BJ (cell line): Measurements from ENCODE around the gene DPP6. TPM values are rescaled to one million over a fixed set of nuclear protein-coding genes. Genes with fewer than 3 reads are reported as not detected.

Experiments used
- CTCF ChIA-PET: fragments of 350-600 bp; formaldehyde crosslinking; extraction: SDS; loops from one replicate; lab custom pipeline; 2021; ENCODE audit warnings: antibody characterized with exemption, inconsistent platforms; lab: Yijun Ruan, JAX
- POLR2A ChIA-PET: fragments of 300-600 bp; sonication (Branson Sonifier 250); formaldehyde crosslinking; extraction: SDS; loops from one replicate; lab custom pipeline; 2021; ENCODE audit warnings: antibody characterized with exemption; lab: Charles Lee
- DNase-seq: peaks from one replicate; pipeline ENCODE4 v3.0.0-alpha.2; 2011; ENCODE audit warnings: low read depth
- H3K27me3 ChIP-seq: 2 replicates; pipeline ENCODE4 v1.6.0; 2011; ENCODE audit warnings: low read length; ENCODE audit not compliant: control insufficient read depth, insufficient read depth
- H3K36me3 ChIP-seq: 2 replicates; pipeline ENCODE4 v1.5.1; 2011; ENCODE audit warnings: low read length; ENCODE audit not compliant: control insufficient read depth, insufficient read depth
- H3K4me3 ChIP-seq: 2 replicates; pipeline ENCODE4 v1.5.1; 2011; ENCODE audit warnings: low read depth, mild to moderate bottlenecking, control low read depth, low read length
- CTCF ChIP-seq: IDR thresholded peaks from 2 replicates; pipeline ENCODE4 v1.5.1; 2011; ENCODE audit warnings: low read depth, mild to moderate bottlenecking, control low read depth, inconsistent platforms, low read length, moderate library complexity; ENCODE audit not compliant: insufficient read depth
- polyA plus RNA-seq: library from polyadenylated mRNA; depleted of rRNA; stranded (reverse); fragments of >200 nt; gene quantifications from 2 replicates; pipeline ENCODE4 v1.2.3, GENCODE V29; 2011

Gene DPP6
- polyA plus RNA-seq, 1 experiment: not detected

DNA sequence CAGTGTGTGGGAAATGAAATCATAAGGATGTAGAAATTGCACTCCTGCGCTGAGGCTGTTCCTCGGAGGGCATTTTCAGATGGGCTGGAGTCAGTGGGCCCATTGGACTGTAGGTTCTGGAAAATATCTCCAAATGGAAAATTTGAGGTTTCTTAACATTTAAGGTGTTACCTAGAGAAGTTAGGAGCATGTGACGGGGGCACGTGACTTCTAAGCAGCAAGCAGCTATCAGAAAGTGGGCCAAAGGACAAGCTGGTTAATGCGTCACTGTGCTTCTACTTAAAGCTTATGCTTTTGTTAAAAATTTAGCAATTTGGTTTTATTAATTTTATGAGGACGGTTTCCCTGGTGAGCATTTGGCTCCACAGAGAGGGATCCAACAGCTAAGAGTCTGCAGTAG is 298.7 kb downstream of the DPP6 start:
- no peak for TF ChIP-seq CTCF
- no peak for DNase-seq
- no peaks in the 10 kb centered on the region for H3K27me3 ChIP-seq
- ChIA-PET POLR2A (no interaction called here), CTCF (no interaction called here)
- no peak overlapping the region for H3K4me3 ChIP-seq
- no peaks in the 10 kb centered on the region for H3K36me3 ChIP-seq

DNA sequence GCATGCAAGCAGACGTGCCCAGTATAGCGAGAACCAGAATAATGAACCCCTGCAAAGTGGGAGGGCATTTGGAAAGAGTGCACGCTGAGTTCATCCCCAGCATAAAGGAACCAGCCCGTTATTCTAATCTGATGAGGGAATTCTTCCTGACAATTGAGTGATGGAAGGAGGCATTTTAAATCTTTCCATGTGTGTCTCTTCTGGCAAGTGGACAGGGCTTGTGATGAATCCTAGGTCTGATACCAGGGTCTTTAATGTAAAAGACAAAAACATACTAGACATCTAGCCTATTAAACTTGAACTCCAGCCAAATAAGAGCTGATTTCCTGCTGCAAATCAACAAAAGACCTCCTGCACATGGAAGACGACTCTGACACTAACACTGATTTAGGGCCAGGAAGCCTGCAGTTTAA is 301.2 kb downstream of the DPP6 start:
- no peaks in the 10 kb centered on the region for H3K27me3 ChIP-seq
- DNase-seq: no peak
- TF ChIP-seq CTCF: no peak
- no peaks in the 10 kb centered on the region for H3K36me3 ChIP-seq
- no peak overlapping the region for H3K4me3 ChIP-seq
- ChIA-PET POLR2A (no interaction called here), CTCF (no interaction called here)

GRCh38 chr7:154364170-154364569 is 312.0 kb downstream of the DPP6 start:
- no peaks in the 10 kb centered on the region for H3K36me3 ChIP-seq
- no peaks in the 10 kb centered on the region for H3K27me3 ChIP-seq
- ChIA-PET POLR2A (no interaction called here), CTCF (no interaction called here)
- DNase-seq: no peak
- TF ChIP-seq CTCF: no peak
- no peak overlapping the region for H3K4me3 ChIP-seq

DNA sequence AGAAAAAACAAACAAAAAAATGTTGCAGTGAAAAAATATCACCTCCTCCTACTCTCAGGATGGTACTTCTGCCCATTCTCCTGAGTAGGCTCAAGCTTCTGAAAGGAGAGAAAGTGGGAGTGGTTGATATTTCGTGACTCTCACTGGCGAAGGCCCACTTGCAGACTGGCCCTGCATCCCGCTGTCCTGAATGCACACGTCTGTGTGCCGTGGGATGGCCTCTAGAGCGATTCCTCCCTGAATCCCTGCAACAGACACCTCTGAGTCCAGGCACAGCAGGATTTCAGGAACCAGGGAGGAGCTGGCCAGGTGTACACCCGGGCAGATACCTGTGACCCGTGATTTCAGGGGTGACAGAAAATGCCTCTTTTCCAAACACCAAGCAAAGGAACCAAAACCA is 319.2 kb downstream of the DPP6 start:
- DNase-seq: no peak

DNA sequence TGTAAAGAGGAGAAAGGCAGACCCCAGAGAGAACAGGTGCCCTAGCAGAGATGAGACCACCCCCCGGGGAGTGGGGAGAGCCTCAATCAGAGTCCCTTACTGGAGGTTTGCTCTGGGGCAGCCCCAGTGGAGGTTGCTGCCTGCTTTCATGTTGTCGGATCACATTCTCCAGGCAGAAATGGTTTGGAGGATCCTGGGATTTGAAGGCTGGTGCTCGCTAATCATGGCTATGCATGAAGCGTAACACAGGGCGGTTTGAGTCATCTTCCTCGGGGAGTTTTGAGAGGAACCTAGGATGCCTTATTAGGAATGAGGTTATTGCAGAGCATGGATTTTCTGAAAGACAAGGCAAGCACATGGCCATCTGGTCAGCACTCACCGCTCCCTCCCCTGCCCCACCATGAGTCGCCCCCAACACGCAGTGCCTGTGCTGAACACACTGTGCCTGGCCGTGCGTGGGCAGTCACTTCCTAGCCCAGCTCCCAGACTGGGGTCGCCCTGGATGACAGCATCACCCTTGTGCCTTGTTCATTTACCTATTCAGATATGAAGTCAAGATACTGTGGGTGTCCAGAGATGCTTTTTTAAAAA is 319.9 kb downstream of the DPP6 start:
- TF ChIP-seq CTCF: no peak
- Histone ChIP-seq H3K36me3 (no peaks in the 10 kb centered on the region), H3K27me3 (no peaks in the 10 kb centered on the region), H3K4me3 (no peak overlapping the region)
- ChIA-PET CTCF (interaction anchor here (0.8 kb wide), 1 partner anchor 9 kb away, joined by 4 read pairs; no protein-coding TSS in a partner anchor), POLR2A (no interaction called here)
- DNase-seq: no peak

More for the DNA sequence above, 319.2 kb downstream of the DPP6 start:
- ChIA-PET CTCF (interaction anchor here (0.6 kb wide), 1 partner anchor 304 kb away, joined by 3 read pairs; no protein-coding TSS in a partner anchor), POLR2A (no interaction called here)
- Histone ChIP-seq H3K36me3 (no peaks in the 10 kb centered on the region), H3K4me3 (no peak overlapping the region), H3K27me3 (no peaks in the 10 kb centered on the region)
- no peak for TF ChIP-seq CTCF
